ENCODE measurements around the gene CACNA2D3. TPM values are rescaled to one million over a fixed set of nuclear protein-coding genes. Genes with fewer than 3 reads are reported as not detected.

Gene CACNA2D3
- total RNA-seq, 4 donors from 2014 or later, result 0.55 to 3.4 (median 1.6) TPM

DNA sequence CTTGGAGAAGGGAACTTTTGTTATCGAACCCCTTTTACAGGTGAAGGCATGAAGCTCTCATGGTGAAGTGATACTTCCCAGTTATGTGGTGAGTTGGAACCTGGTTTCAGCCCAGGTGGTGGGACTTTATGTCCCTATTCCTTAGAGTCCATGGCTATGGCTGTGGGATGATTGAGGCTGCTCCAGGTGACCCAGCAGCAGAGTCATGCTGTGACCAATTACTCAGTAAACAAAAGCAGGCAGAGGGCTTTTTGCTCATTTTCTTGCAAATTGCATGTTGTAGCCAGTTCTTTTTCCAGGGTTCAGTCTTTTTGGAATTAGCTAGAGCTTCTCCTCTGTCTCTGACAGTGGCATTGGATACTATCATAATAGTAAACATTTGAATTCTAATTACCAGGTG, 70.7 kb downstream of the CACNA2D3 start:
- in situ Hi-C loops (cut with MboI; ENCODE audit: low pct_ligation_motif_present in 1 of 4, low pct_unique_long_range_greater_than_20kb in 1 of 4, low sequenced_read_pairs in 3 of 4), result no loop called here
- intact Hi-C loops (cut with DNase I; ENCODE audit: low total_unique reads), result no loop called here
- DNase-seq, result no peak
- Histone ChIP-seq H3K4me1 (no peaks in the 10 kb centered on the region), H3K27ac (no peak overlapping the region), H3K4me3 (no peak overlapping the region), H3K9me3 (no peaks in the 10 kb centered on the region), H3K27me3 (no peaks in the 10 kb centered on the region), H3K36me3 (no peaks in the 10 kb centered on the region)
- TF ChIP-seq POLR2A (IDR thresholded peaks at IDR 0.05) (no peak), EP300 (IDR thresholded peaks at IDR 0.05; ENCODE audit: low read depth) (no peak), POLR2AphosphoS5 (IDR thresholded peaks at IDR 0.05) (no peak)
- TF ChIP-seq, protein P1, sequence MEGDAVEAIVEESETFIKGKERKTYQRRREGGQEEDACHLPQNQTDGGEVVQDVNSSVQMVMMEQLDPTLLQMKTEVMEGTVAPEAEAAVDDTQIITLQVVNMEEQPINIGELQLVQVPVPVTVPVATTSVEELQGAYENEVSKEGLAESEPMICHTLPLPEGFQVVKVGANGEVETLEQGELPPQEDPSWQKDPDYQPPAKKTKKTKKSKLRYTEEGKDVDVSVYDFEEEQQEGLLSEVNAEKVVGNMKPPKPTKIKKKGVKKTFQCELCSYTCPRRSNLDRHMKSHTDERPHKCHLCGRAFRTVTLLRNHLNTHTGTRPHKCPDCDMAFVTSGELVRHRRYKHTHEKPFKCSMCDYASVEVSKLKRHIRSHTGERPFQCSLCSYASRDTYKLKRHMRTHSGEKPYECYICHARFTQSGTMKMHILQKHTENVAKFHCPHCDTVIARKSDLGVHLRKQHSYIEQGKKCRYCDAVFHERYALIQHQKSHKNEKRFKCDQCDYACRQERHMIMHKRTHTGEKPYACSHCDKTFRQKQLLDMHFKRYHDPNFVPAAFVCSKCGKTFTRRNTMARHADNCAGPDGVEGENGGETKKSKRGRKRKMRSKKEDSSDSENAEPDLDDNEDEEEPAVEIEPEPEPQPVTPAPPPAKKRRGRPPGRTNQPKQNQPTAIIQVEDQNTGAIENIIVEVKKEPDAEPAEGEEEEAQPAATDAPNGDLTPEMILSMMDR (IDR thresholded peaks at IDR 0.05), result no peak
- 72% methylated on average over 1 of the region's 1 CpG; no CpG with 5 or more reads in 1 of the 2 donors for WGBS, 2 donors (ENCODE audit: low coverage in 1 of 2)

DNA sequence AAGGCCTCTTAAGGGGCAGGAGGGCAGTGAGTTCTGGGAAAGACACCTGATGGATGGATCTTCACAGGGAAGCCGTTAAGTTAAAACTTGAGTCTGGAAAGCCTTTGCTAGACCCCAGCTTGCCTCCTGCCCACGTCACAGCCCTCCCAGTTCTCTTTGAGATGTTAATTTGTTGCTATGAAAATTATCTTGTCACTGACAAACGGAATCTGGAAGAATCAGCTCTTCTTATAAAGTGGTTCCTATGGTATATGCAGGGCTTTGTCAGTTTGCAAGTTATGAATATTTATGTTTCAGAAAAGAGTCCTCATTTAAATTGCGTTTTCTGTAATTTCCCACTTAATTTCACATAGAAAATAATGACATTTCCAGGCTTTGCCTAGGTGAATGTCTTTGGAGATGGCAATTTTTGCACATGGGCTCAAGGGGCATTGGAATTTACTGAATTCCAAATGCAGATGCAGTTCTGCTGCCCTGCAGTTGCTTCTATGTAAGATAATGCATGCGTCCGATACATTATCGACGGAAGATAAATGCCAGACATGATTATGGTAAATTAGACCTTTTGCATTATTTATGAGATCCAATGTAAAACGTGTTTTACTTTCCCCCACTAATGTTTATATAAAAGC, 74.1 kb downstream of the CACNA2D3 start:
- WGBS, 2 donors (ENCODE audit: low coverage in 1 of 2), result 70 to 81% methylated on average over 7 to 9 of the region's 9 CpGs
- Histone ChIP-seq H3K4me1 (no peaks in the 10 kb centered on the region), H3K4me3 (no peak overlapping the region), H3K27me3 (no peaks in the 10 kb centered on the region), H3K9me3 (no peaks in the 10 kb centered on the region), H3K36me3 (no peaks in the 10 kb centered on the region), H3K27ac (no peak overlapping the region)
- DNase-seq, result no peak
- in situ Hi-C loops (cut with MboI; ENCODE audit: low pct_ligation_motif_present in 1 of 4, low pct_unique_long_range_greater_than_20kb in 1 of 4, low sequenced_read_pairs in 3 of 4), result no loop called here
- intact Hi-C loops (cut with DNase I; ENCODE audit: low total_unique reads), result no loop called here
- no peak for TF ChIP-seq POLR2AphosphoS5 (IDR thresholded peaks at IDR 0.05)
- no peak for TF ChIP-seq EP300 (IDR thresholded peaks at IDR 0.05; ENCODE audit: low read depth)
- TF ChIP-seq, protein P1 (IDR thresholded peaks at IDR 0.05), result no peak
- no peak for TF ChIP-seq POLR2A (IDR thresholded peaks at IDR 0.05)

DNA sequence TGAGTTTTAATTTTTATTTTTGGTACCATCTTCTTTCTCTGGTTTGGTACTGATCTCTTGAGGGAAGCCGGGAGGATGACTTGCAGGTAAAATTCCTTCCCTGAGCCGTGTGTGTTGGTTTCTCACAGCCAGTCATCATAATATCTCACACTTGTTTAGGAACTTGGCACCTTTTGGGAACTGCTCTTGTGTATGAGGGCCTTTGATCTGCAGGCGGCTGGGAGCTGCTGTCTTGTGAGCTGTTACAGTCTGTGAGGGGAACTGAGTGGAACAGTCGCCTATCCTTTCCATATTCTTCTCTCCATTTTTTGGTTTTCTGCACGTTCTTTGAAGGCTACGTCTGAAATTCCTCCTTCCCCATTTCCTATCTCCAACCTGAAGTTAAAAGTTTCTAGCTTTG, 75.2 kb downstream of the CACNA2D3 start:
- 68 to 87% methylated on average over 3 to 6 of the region's 6 CpGs for WGBS, 2 donors (ENCODE audit: low coverage in 1 of 2)
- H3K9me3 ChIP-seq, result no peaks in the 10 kb centered on the region
- no peak for DNase-seq
- in situ Hi-C loops (cut with MboI; ENCODE audit: low pct_ligation_motif_present in 1 of 4, low pct_unique_long_range_greater_than_20kb in 1 of 4, low sequenced_read_pairs in 3 of 4), result no loop called here
- intact Hi-C loops (cut with DNase I; ENCODE audit: low total_unique reads), result no loop called here
- H3K4me1 ChIP-seq, result no peaks in the 10 kb centered on the region
- no peaks in the 10 kb centered on the region for H3K36me3 ChIP-seq
- no peak overlapping the region for H3K4me3 ChIP-seq
- no peak for TF ChIP-seq EP300 (IDR thresholded peaks at IDR 0.05; ENCODE audit: low read depth)
- TF ChIP-seq, protein P1 (IDR thresholded peaks at IDR 0.05), result no peak
- TF ChIP-seq POLR2AphosphoS5 (IDR thresholded peaks at IDR 0.05), result no peak
- H3K27ac ChIP-seq, result no peak overlapping the region
- no peaks in the 10 kb centered on the region for H3K27me3 ChIP-seq

DNA sequence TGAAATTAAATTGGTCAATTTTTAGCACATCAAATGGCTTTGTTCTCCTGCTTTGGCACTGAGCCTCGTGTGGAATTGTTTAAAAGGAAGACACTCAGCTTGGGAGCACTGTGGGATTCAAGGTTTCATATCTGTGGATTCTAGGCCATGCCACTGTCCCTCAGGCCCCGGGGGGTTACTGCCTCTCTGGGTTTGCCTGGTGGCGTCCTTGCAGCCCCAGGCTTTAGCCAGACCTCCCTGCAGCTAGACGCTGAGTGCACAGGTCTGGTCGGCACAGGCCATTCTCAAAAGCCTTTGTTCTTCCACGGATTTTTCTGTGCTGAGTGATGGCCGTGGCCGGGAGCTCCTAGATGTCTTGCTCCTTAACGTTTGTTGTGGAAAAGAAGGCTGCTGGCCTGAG, 76.2 kb downstream of the CACNA2D3 start:
- DNase-seq, result no peak
- Histone ChIP-seq H3K36me3 (no peaks in the 10 kb centered on the region), H3K9me3 (no peaks in the 10 kb centered on the region), H3K4me3 (no peak overlapping the region), H3K27ac (no peak overlapping the region), H3K27me3 (no peaks in the 10 kb centered on the region), H3K4me1 (no peaks in the 10 kb centered on the region)
- TF ChIP-seq POLR2A (IDR thresholded peaks at IDR 0.05), result no peak
- no peak for TF ChIP-seq POLR2AphosphoS5 (IDR thresholded peaks at IDR 0.05)
- TF ChIP-seq, protein P1 (IDR thresholded peaks at IDR 0.05), result no peak
- TF ChIP-seq EP300 (IDR thresholded peaks at IDR 0.05; ENCODE audit: low read depth), result no peak
- in situ Hi-C loops (cut with MboI; ENCODE audit: low pct_ligation_motif_present in 1 of 4, low pct_unique_long_range_greater_than_20kb in 1 of 4, low sequenced_read_pairs in 3 of 4), result no loop called here
- intact Hi-C loops (cut with DNase I; ENCODE audit: low total_unique reads), result no loop called here
- 69 to 72% methylated on average over 7 to 9 of the region's 9 CpGs for WGBS, 2 donors (ENCODE audit: low coverage in 1 of 2)

Measured in transverse colon (tissue), 4 donors.